GM12801 (cell line): ENCODE results near the gene KCNJ14.

Experiments
- CTCF ChIP-seq: IDR thresholded peaks from one replicate; pipeline ENCODE4 v1.5.1; 2011; ENCODE audit warnings: control low read depth; ENCODE audit not compliant: insufficient read length; ENCODE audit errors: extremely low read depth

The KCNJ14 gene

GRCh38 chr19:48442116-48443035 is 13.0 kb upstream of the KCNJ14 start:
- no peak for TF ChIP-seq CTCF

GRCh38 chr19:48443256-48443655 is 12.1 kb upstream of the KCNJ14 start:
- TF ChIP-seq CTCF, result no peak

GRCh38 chr19:48443731-48444128 is 11.6 kb upstream of the KCNJ14 start:
- no peak for TF ChIP-seq CTCF

GRCh38 chr19:48444129-48444935 is 11.0 kb upstream of the KCNJ14 start:
- TF ChIP-seq CTCF, result no peak

GRCh38 chr19:48444936-48445200 is 10.5 kb upstream of the KCNJ14 start:
- no peak for TF ChIP-seq CTCF

GRCh38 chr19:48445256-48445605 is 10.1 kb upstream of the KCNJ14 start:
- no peak for TF ChIP-seq CTCF

GRCh38 chr19:48445606-48446481 is 9.5 kb upstream of the KCNJ14 start, which contains the start of gene GRWD1:
Gene GRWD1 (plus strand): TSS chr19:48445983. CDS start chr19:48446006, 23 bp downstream.
- no peak for TF ChIP-seq CTCF
